Measurements from ENCODE around the gene FBXW8.
A peak's percentile ranks its signal among the peaks of the same experiment; 100 is the strongest.

Gene FBXW8

GRCh38 chr12:117020536-117021220 lies 109.9 kb downstream of the FBXW8 start:
- no peak for DNase-seq (ENCODE audit: low spot score)

- no peak for DNase-seq (ENCODE audit: low spot score)
Observed at GRCh38 chr12:117022465-117022864, 111.7 kb downstream of the FBXW8 start.

GRCh38 chr12:117023998-117024960 lies 113.5 kb downstream of the FBXW8 start:
- DNase-seq (ENCODE audit: low spot score): no peak

GRCh38 chr12:117024961-117025480 lies 114.3 kb downstream of the FBXW8 start:
- DNase-seq (ENCODE audit: low spot score): no peak

- DNase-seq (ENCODE audit: low spot score): peak; percentile 76
Observed at GRCh38 chr12:117025481-117026151, 114.9 kb downstream of the FBXW8 start.

DNA sequence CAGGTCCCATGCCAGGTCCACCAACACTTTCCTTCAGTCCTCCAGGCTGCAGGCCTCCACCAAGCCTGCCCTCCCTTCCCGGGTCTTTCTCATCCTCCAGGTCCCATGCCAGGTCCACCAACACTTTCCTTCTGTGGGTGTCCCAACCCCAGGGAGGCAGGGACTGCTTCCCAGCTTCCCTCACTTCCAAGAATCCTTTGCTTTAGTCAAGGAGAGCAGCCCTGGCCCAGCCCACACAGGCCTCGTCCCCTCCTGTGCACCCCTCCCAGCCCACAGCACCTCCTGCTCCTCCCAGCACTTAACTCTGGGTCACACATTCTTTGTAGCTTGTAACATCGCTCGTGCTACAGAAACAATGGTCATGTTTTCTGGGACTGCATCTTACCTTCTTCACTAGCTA lies 115.6 kb downstream of the FBXW8 start:
- no peak for DNase-seq (ENCODE audit: low spot score)

DNA sequence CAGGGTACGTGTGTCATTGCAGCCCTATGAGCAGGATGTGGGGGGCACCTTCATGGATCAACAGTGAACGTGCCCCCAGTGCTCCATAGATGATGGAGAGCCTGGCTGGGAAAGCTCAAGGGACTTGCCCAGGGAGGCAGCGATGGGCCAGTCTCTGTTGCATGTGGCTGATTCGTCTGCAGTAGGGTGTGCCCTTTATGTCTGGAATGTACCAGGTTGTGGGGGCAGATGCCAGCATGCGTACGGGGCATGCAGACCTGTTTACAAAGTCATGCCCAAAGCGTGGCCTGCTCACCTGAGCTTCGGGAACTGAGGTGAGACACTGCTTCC lies 116.1 kb downstream of the FBXW8 start:
- no peak for DNase-seq (ENCODE audit: low spot score)

- DNase-seq (ENCODE audit: low spot score): no peak
Observed at GRCh38 chr12:117027251-117028086, 116.7 kb downstream of the FBXW8 start.

DNA sequence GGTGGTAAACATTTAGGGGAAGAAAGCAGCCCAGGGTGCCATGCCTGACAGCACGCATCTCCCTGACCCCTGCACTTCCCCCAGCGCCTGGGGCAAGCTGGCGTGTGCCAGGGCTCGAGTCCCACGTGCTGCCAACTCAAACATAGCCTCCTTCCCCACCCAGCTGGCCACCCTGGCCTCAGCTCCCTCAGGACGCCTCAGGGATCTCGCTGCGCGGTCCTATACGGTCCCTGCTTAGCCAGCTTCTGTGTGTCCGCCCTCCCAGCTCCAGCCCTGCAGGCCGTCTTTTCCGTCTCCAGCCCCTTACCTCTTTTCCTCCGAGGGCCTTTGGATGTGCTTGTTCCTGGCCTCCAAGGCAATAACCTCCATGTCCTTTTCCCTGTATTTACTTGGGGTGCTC lies 117.5 kb downstream of the FBXW8 start:
- no peak for DNase-seq (ENCODE audit: low spot score)

- DNase-seq (ENCODE audit: low spot score): no peak
Observed at GRCh38 chr12:117030187-117030900, 119.6 kb downstream of the FBXW8 start.

GRCh38 chr12:117031843-117032592 lies 121.3 kb downstream of the FBXW8 start:
- no peak for DNase-seq (ENCODE audit: low spot score)

DNA sequence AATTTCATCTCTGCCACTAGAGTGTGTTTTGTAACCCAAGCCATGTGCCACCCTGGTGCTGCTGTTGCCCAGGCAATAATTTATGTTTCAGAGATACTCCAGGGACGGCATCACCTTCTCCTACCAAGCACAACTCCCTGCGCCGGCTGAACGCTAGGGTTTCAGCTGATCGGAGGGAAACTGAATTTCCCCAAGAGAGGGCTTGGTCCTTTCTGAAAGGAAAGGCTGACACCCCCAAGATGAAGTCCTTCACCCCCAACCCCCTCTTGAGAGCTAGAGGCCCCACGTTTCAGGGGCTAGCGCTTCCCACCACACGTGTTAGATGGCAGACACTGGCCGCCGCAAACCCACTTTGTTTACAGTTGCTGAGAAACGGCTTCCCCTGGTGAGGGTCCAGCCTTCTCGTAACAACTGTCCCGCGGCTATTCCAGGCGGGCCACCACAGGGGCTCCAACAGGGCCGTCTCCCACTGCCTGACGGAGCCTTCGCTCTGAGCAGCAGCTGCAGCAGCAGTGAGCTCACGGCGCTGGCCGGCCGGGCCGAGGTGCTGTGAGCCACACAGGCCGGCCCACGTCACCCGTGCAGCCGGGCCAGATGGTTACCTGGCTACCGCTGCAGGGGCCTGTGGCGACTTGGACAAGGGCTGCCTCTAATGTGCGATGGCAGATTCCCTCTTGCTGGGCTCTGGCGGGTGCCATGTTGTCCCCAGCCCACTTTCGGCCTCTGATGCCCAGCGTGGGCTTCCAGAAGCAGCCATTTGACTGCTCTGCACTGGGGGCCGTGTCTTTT lies 122.0 kb downstream of the FBXW8 start:
- no peak for DNase-seq (ENCODE audit: low spot score)

- no peak for DNase-seq (ENCODE audit: low spot score)
Observed at GRCh38 chr12:117033382-117034221, 122.9 kb downstream of the FBXW8 start.

GRCh38 chr12:117034249-117034648 lies 123.5 kb downstream of the FBXW8 start:
- DNase-seq (ENCODE audit: low spot score): no peak

DNA sequence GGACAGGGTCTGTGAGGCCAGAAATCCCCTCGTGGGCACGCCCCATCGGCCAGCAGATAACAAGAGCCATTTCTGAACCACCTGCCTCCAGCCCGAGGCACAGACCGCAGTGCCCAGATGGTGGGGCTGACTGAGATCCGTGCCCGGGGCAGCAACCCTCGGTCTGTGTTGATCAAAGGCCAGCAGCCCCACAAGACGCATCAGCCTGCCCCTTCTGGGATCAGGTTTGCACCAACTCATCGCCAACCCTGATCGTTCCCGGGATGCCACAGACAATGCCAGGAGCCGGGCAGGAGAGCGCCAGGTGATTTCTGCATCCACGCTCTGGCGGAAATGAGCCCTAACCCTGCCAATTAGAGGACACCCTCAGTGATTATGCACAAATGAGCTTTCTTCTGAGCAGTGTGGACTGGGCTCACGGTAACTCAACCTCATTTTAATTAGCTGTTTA lies 124.0 kb downstream of the FBXW8 start:
- DNase-seq (ENCODE audit: low spot score): no peak

- DNase-seq (ENCODE audit: low spot score): no peak
Observed at GRCh38 chr12:117035287-117035686, 124.5 kb downstream of the FBXW8 start.

- no peak for DNase-seq (ENCODE audit: low spot score)
Observed at GRCh38 chr12:117036046-117036445, 125.3 kb downstream of the FBXW8 start.

DNA sequence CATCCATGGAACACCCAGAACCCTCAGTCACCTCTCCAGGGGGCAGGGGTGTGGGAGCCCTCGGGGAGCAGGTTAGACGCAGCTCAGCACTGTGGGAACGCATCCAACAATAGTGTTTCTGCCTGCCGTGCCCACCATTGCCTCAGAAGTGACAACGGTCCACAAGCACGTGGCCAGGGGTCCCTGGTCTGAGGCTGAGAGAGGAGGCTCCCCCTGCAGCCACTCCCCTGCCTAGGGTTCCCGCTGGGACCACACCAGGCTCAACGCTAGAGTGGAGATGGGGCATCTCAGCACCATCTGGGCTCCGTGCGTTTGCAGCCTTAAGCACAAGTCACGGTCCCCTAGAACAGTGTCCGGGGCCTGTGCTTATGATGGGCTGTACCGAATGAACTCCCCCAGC lies 125.8 kb downstream of the FBXW8 start:
- DNase-seq (ENCODE audit: low spot score): no peak
